Diencephalon (tissue), 1 donor: ENCODE results near the gene CCL1. TPM values are rescaled to one million over a fixed set of nuclear protein-coding genes. Genes with fewer than 3 reads are reported as not detected.

ENCODE experiments used
- total RNA-seq: library from RNA; depleted of rRNA; stranded (reverse); fragments of >200 nt; gene quantifications from one replicate; pipeline ENCODE4 v1.2.3, GENCODE V29; 2014

The CCL1 gene
- total RNA-seq: not detected

DNA sequence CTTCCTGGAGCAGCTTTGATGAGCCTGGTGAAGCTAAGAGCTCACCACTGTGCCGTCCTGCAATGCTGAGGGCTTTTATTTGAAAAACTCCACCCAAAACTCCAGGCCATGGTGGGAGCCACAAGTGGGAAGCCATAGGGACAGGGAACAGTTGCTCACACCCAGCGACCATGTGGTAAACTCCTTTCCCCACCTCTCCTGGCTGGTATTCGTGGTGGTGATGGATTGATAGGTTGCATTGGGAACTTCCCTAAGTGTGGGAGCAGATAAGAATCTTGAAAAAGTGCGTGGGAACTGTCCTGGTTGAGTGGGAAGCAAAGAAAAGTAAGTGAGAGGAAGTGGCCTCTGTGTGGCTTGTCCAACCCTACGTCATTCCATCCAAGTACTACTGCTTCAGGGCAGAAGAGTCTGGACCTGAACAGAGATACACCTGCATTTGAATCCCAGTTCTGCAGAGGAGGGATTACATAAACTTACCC lies at the start of gene CCL1:
Gene CCL1, minus strand, starts transcription at position 51 of the 479 bp plus-strand sequence. CDS start 72 bp downstream, outside the sequence.

GRCh38 chr17:34356194-34356593 lies 6.8 kb downstream of the CCL1 start, which contains the start of gene CCL13:
TSS of gene CCL13 (plus strand) at chr17:34356480. CDS start at chr17:34356527, 47 bp downstream.

GRCh38 chr17:34319039-34319483 lies 44.0 kb downstream of the CCL1 start, which contains the start of gene CCL8:
TSS of gene CCL8 (plus strand) at chr17:34319435. CDS start at chr17:34319502, 67 bp downstream.

Other genes starting within 250 kb of the CCL1 start
- 4.8 TPM for gene CCL2, start 107.9 kb downstream of the CCL1 start, total RNA-seq
- not detected for gene CCL7, start 93.0 kb downstream of the CCL1 start, total RNA-seq
- not detected for gene CCL11, start 77.5 kb downstream of the CCL1 start, total RNA-seq
- not detected for gene CCL8, start 43.8 kb downstream of the CCL1 start, total RNA-seq
- not detected for gene CCL13, start 6.8 kb downstream of the CCL1 start, total RNA-seq
- 10.6 TPM for gene TMEM132E, start 216.3 kb upstream of the CCL1 start, total RNA-seq